NCI-H1105 treated with DMSO at 0.1 percent for 48 hours (cell line): Measurements from ENCODE around the gene KCNIP2.
A peak's percentile ranks its signal among the peaks of the same experiment; 100 is the strongest.

Source experiments
- DNase-seq: peaks from one replicate; lab custom pipeline; 2025; lab: John Stamatoyannopoulos, UW

KCNIP2 gene

GRCh38 chr10:101843032-101844021 lies at the start of gene KCNIP2:
Gene KCNIP2, minus strand, starts transcription at chr10:101843800. Its CDS starts 232 bp downstream, at chr10:101843568.
- DNase-seq = peak; percentile 40

GRCh38 chr10:101892782-101893391 lies 49.3 kb upstream of the KCNIP2 start:
- no peak for DNase-seq

- peak; percentile 36 for DNase-seq
These were observed 45.9 kb upstream of the KCNIP2 start for GRCh38 chr10:101889256-101890210.

- no peak for DNase-seq
These were observed 44.8 kb upstream of the KCNIP2 start for GRCh38 chr10:101888251-101888949.

GRCh38 chr10:101887775-101888174 lies 44.2 kb upstream of the KCNIP2 start:
- DNase-seq = no peak

GRCh38 chr10:101886521-101887312 lies 43.1 kb upstream of the KCNIP2 start:
- DNase-seq = no peak

GRCh38 chr10:101881036-101881774 lies 37.6 kb upstream of the KCNIP2 start:
- DNase-seq = no peak

- DNase-seq = no peak
These were observed 36.6 kb upstream of the KCNIP2 start for GRCh38 chr10:101880232-101880573.

GRCh38 chr10:101879456-101880231 lies 36.0 kb upstream of the KCNIP2 start:
- DNase-seq = no peak

- no peak for DNase-seq
These were observed 35.3 kb upstream of the KCNIP2 start for GRCh38 chr10:101878869-101879268.

- no peak for DNase-seq
These were observed 31.6 kb upstream of the KCNIP2 start for GRCh38 chr10:101875068-101875688.

GRCh38 chr10:101874252-101874651 lies 30.7 kb upstream of the KCNIP2 start:
- DNase-seq = no peak

GRCh38 chr10:101867931-101868330 lies 24.3 kb upstream of the KCNIP2 start:
- DNase-seq = no peak

GRCh38 chr10:101859530-101859929 lies 15.9 kb upstream of the KCNIP2 start:
- no peak for DNase-seq

- no peak for DNase-seq
These were observed 15.3 kb upstream of the KCNIP2 start for GRCh38 chr10:101858723-101859500.

- DNase-seq = no peak
These were observed 14.3 kb upstream of the KCNIP2 start for GRCh38 chr10:101857802-101858476.

- no peak for DNase-seq
These were observed 13.0 kb upstream of the KCNIP2 start for GRCh38 chr10:101856626-101857025.
